SU-DHL-6 (cell line): ENCODE measurements around the gene ARHGEF4.

Experiments
- H2AFZ ChIP-seq: fragments of 200-600 bp; sonication (generic); 2 replicates; pipeline ENCODE4 v1.6.1; 2014; ENCODE audit warnings: low read depth, mild to moderate bottlenecking, moderate library complexity, mixed read lengths, antibody characterized with exemption, low read length; ENCODE audit not compliant: severe bottlenecking
- H3F3A ChIP-seq: fragments of 200-600 bp; shearing (Covaris generic); 2 replicates; pipeline ENCODE4 v1.6.0; 2016; ENCODE audit warnings: antibody characterized with exemption, mild to moderate bottlenecking; ENCODE audit not compliant: insufficient read depth
- H3K27ac ChIP-seq: fragments of 200-600 bp; sonication (generic); 2 replicates; pipeline ENCODE4 v1.5.1; 2016; ENCODE audit warnings: low read depth, mild to moderate bottlenecking, low read length, moderate library complexity, mixed read lengths
- H3K27me3 ChIP-seq: fragments of 200-600 bp; sonication (generic), shearing (Covaris generic); 2 replicates; pipeline ENCODE4 v1.6.0; 2014; ENCODE audit warnings: mild to moderate bottlenecking, low read length
- H3K36me3 ChIP-seq: fragments of 200-600 bp; sonication (generic); 2 replicates; pipeline ENCODE4 v1.6.1; 2014; ENCODE audit warnings: mild to moderate bottlenecking, low read length, mixed read lengths
- H3K4me2 ChIP-seq: fragments of 300-600, 200-600 bp; shearing (Covaris generic), sonication (generic); 2 replicates; pipeline ENCODE4 v1.6.0; 2014; ENCODE audit warnings: low read length, low read depth, mild to moderate bottlenecking; ENCODE audit not compliant: poor library complexity, severe bottlenecking
- H3K4me3 ChIP-seq: fragments of 200-600 bp; sonication (generic); 2 replicates; pipeline ENCODE4 v1.5.1; 2014; ENCODE audit warnings: antibody characterized with exemption, low read length, mild to moderate bottlenecking, mixed read lengths; ENCODE audit not compliant: insufficient read depth, poor library complexity, severe bottlenecking
- H3K79me2 ChIP-seq: fragments of 200-600 bp; sonication (generic); 2 replicates; pipeline ENCODE4 v1.6.1; 2014; ENCODE audit warnings: mild to moderate bottlenecking, low read length, moderate library complexity; ENCODE audit not compliant: insufficient read depth
- H3K9ac ChIP-seq: fragments of 200-600 bp; sonication (generic); 2 replicates; pipeline ENCODE4 v1.7.0; 2014; ENCODE audit warnings: mild to moderate bottlenecking, low read length
- H3K9me2 ChIP-seq: fragments of 200-600 bp; sonication (generic); replicated peaks from 2 replicates; pipeline ENCODE4 v1.6.1; 2014; ENCODE audit warnings: low read length; ENCODE audit not compliant: insufficient read depth
- H3K9me3 ChIP-seq: fragments of 200-600 bp; sonication (generic); 2 replicates; pipeline ENCODE4 v1.6.1; 2014; ENCODE audit warnings: low read length, mixed read lengths; ENCODE audit not compliant: insufficient read depth
- H4K20me1 ChIP-seq: fragments of 200-600 bp; sonication (generic); 2 replicates; pipeline ENCODE4 v1.6.1; 2014; ENCODE audit warnings: low read depth, mild to moderate bottlenecking, antibody characterized with exemption, low read length, moderate library complexity, mixed read lengths
- CTCF ChIP-seq: fragments of 200-600 bp; sonication (generic); IDR thresholded peaks from one replicate; pipeline ENCODE4 v1.5.1; 2017; ENCODE audit warnings: antibody characterized with exemption, mild to moderate bottlenecking, low read length, moderate library complexity; ENCODE audit not compliant: insufficient read depth, poor library complexity, severe bottlenecking
- EZH2phosphoT487 ChIP-seq: fragments of 200-600 bp; sonication (generic), shearing (Covaris generic); conservative IDR thresholded peaks from 2 replicates; pipeline ENCODE4 v1.6.1; 2018; ENCODE audit warnings: mild to moderate bottlenecking, antibody characterized with exemption, low read length, moderate library complexity, mixed read lengths

Gene ARHGEF4

GRCh38 chr2:130853391-130853790, 16.7 kb downstream of the ARHGEF4 start:
- no peaks in the 10 kb centered on the region for H3K36me3 ChIP-seq
- H4K20me1 ChIP-seq, result no peaks in the 10 kb centered on the region
- no peak overlapping the region for H3K27ac ChIP-seq
- H2AFZ ChIP-seq, result no peak overlapping the region
- no peak overlapping the region for H3K9ac ChIP-seq
- H3K79me2 ChIP-seq, result no peaks in the 10 kb centered on the region
- no peak overlapping the region for H3K4me2 ChIP-seq
- H3K9me3 ChIP-seq, result no peaks in the 10 kb centered on the region
- no peaks in the 10 kb centered on the region for H3K9me2 ChIP-seq
- H3K27me3 ChIP-seq, result no peaks in the 10 kb centered on the region
- H3K4me3 ChIP-seq, result no peak overlapping the region
- H3F3A ChIP-seq, result no peaks in the 10 kb centered on the region
- TF ChIP-seq CTCF, result no peak
- no peak for TF ChIP-seq EZH2phosphoT487

- no peak overlapping the region for H3K4me2 ChIP-seq
- TF ChIP-seq EZH2phosphoT487, result no peak
- TF ChIP-seq CTCF, result no peak
- H3K4me3 ChIP-seq, result no peak overlapping the region
Observed at GRCh38 chr2:130854301-130854700, 17.6 kb downstream of the ARHGEF4 start.

GRCh38 chr2:130864830-130865800, 28.4 kb downstream of the ARHGEF4 start:
- Histone ChIP-seq H3K4me2 (no peak overlapping the region), H4K20me1 (no peaks in the 10 kb centered on the region), H3K9me2 (no peaks in the 10 kb centered on the region), H3K27me3 (no peaks in the 10 kb centered on the region), H3K4me3 (no peak overlapping the region), H3K9ac (no peak overlapping the region), H3F3A (no peaks in the 10 kb centered on the region), H3K27ac (no peak overlapping the region), H2AFZ (no peak overlapping the region), H3K9me3 (no peaks in the 10 kb centered on the region), H3K36me3 (no peaks in the 10 kb centered on the region), H3K79me2 (no peaks in the 10 kb centered on the region)
- no peak for TF ChIP-seq CTCF
- TF ChIP-seq EZH2phosphoT487, result no peak

More at GRCh38 chr2:130854301-130854700, 17.6 kb downstream of the ARHGEF4 start:
- H3K9me3 ChIP-seq, result no peaks in the 10 kb centered on the region
- no peaks in the 10 kb centered on the region for H3F3A ChIP-seq
- H3K27ac ChIP-seq, result no peak overlapping the region
- H3K9me2 ChIP-seq, result no peaks in the 10 kb centered on the region
- no peaks in the 10 kb centered on the region for H3K36me3 ChIP-seq
- H3K27me3 ChIP-seq, result no peaks in the 10 kb centered on the region
- H3K79me2 ChIP-seq, result no peaks in the 10 kb centered on the region
- H3K9ac ChIP-seq, result no peak overlapping the region
- no peak overlapping the region for H2AFZ ChIP-seq
- no peaks in the 10 kb centered on the region for H4K20me1 ChIP-seq
